ENCODE measurements around the gene TARDBP.
"Not testable (repeated sequence)": the region's sequence is repeated elsewhere in the genome, so short reads cannot be mapped to it uniquely, and the experiment has no call there.

TARDBP gene

GRCh38 chr1:11013160-11013531 is 692 bp downstream of the TARDBP start:
- H3K36me3 ChIP-seq (replicated peaks) = peaks cover 47% of the 10 kb centered on the region
- peak overlapping the region; percentile 93 for H3K4me3 ChIP-seq (ENCODE audit: low read depth, low read length)
- no peak for TF ChIP-seq CTCF (IDR thresholded peaks at IDR 0.05; ENCODE audit: low read depth, low read length, missing control alignments)
- in situ Hi-C loops (cut with HindIII; ENCODE audit: low pct_ligation_motif_present, low sequenced_read_pairs) = no loop called here
- H3K27me3 ChIP-seq (replicated peaks) = no peaks in the 10 kb centered on the region
- DNase-seq = peak; percentile 27
- H3K27ac ChIP-seq = peak overlapping the region; percentile 99

- H3K36me3 ChIP-seq (replicated peaks) = peaks cover 91% of the 10 kb centered on the region
- in situ Hi-C loops (cut with HindIII; ENCODE audit: low pct_ligation_motif_present, low sequenced_read_pairs); H3K4me3 ChIP-seq (ENCODE audit: low read depth, low read length): not testable (repeated sequence)
These were observed 6.9 kb downstream of the TARDBP start for GRCh38 chr1:11019358-11019757.

GRCh38 chr1:11019971-11020370 is 7.5 kb downstream of the TARDBP start:
- in situ Hi-C loops (cut with HindIII; ENCODE audit: low pct_ligation_motif_present, low sequenced_read_pairs) = no loop called here
- peaks cover 89% of the 10 kb centered on the region for H3K36me3 ChIP-seq (replicated peaks)
- H3K27me3 ChIP-seq (replicated peaks) = no peaks in the 10 kb centered on the region
- DNase-seq = no peak
- H3K27ac ChIP-seq = no peak overlapping the region
- H3K4me3 ChIP-seq (ENCODE audit: low read depth, low read length) = no peak overlapping the region
- TF ChIP-seq CTCF (IDR thresholded peaks at IDR 0.05; ENCODE audit: low read depth, low read length, missing control alignments) = no peak

More at GRCh38 chr1:11019358-11019757, 6.9 kb downstream of the TARDBP start:
- not testable (repeated sequence) for DNase-seq; H3K27me3 ChIP-seq (replicated peaks); H3K27ac ChIP-seq

GRCh38 chr1:11023201-11023600 is 10.7 kb downstream of the TARDBP start:
- Histone ChIP-seq H3K27ac (no peak overlapping the region), H3K27me3 (replicated peaks) (no peaks in the 10 kb centered on the region), H3K4me3 (ENCODE audit: low read depth, low read length) (no peak overlapping the region), H3K36me3 (replicated peaks) (peaks cover 70% of the 10 kb centered on the region)
- TF ChIP-seq CTCF (IDR thresholded peaks at IDR 0.05; ENCODE audit: low read depth, low read length, missing control alignments) = no peak
- in situ Hi-C loops (cut with HindIII; ENCODE audit: low pct_ligation_motif_present, low sequenced_read_pairs) = no loop called here
- no peak for DNase-seq

GRCh38 chr1:11024154-11024873 is 11.9 kb downstream of the TARDBP start:
- Histone ChIP-seq H3K36me3 (replicated peaks) (peaks cover 59% of the 10 kb centered on the region), H3K27ac (no peak overlapping the region), H3K27me3 (replicated peaks) (no peaks in the 10 kb centered on the region), H3K4me3 (ENCODE audit: low read depth, low read length) (no peak overlapping the region)
- in situ Hi-C loops (cut with HindIII; ENCODE audit: low pct_ligation_motif_present, low sequenced_read_pairs) = no loop called here
- no peak for TF ChIP-seq CTCF (IDR thresholded peaks at IDR 0.05; ENCODE audit: low read depth, low read length, missing control alignments)
- DNase-seq = no peak

GRCh38 chr1:11024874-11025203 is 12.4 kb downstream of the TARDBP start:
- TF ChIP-seq CTCF (IDR thresholded peaks at IDR 0.05; ENCODE audit: low read depth, low read length, missing control alignments) = no peak
- DNase-seq = no peak
- Histone ChIP-seq H3K27me3 (replicated peaks) (no peaks in the 10 kb centered on the region), H3K27ac (no peak overlapping the region), H3K4me3 (ENCODE audit: low read depth, low read length) (no peak overlapping the region), H3K36me3 (replicated peaks) (peaks cover 54% of the 10 kb centered on the region)
- in situ Hi-C loops (cut with HindIII; ENCODE audit: low pct_ligation_motif_present, low sequenced_read_pairs) = no loop called here

All from brain microvascular endothelial cell (primary cell).